Muscle layer of duodenum (tissue), 2 donors: ENCODE results near the gene CACNB4.

ENCODE experiments used
- H3K27ac ChIP-seq: one replicate; pipeline ENCODE4 v1.7.0; 2013; ENCODE audit warnings: mild to moderate bottlenecking, low read length
- H3K27me3 ChIP-seq: one replicate; pipeline ENCODE4 v1.7.0; 2013; ENCODE audit warnings: low read depth, mild to moderate bottlenecking, control low read depth, low read length
- H3K36me3 ChIP-seq, 2 donors: one replicate each; pipeline ENCODE4 v1.7.0; 2013; ENCODE audit warnings: low read length in 2 of 2, control low read depth in 1 of 2, mild to moderate bottlenecking in 1 of 2; ENCODE audit not compliant: insufficient read depth in 2 of 2, control insufficient read depth in 1 of 2
- H3K4me1 ChIP-seq, 2 donors: one replicate each; pipeline ENCODE4 v1.7.0; 2013; ENCODE audit warnings: low read length in 2 of 2, mild to moderate bottlenecking in 2 of 2, control low read depth in 1 of 2, moderate library complexity in 1 of 2; ENCODE audit not compliant: insufficient read depth in 2 of 2, control insufficient read depth in 1 of 2
- H3K4me3 ChIP-seq, 2 donors: one replicate each; pipeline ENCODE4 v1.7.0; 2013; ENCODE audit warnings: low read length in 2 of 2, low read depth in 1 of 2, mild to moderate bottlenecking in 1 of 2
- H3K9me3 ChIP-seq, 2 donors: one replicate each; pipeline ENCODE4 v1.7.0; 2013; ENCODE audit warnings: low read length in 2 of 2, control low read depth in 1 of 2, mild to moderate bottlenecking in 1 of 2; ENCODE audit not compliant: control insufficient read depth in 1 of 2
- donor health status: healthy.

Gene CACNB4

DNA sequence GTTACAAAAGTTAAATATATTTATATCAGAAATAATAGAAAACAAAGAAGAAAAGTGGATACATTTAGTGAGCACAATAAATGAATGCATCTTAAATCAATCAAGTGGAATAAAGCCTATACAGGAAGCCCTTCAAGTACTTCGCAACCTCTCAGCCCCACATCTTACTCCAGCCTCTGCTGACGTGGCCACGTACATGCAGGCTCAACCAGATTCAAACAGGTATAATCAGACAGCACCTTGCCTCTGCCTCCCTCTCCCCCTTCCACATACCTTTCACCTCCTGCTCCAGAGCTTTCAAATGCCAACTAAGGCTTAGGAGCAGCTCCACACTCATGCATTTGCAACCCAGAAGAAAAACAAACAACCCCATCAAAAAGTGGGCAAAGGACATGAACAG is 32.9 kb downstream of the CACNB4 start:
- Histone ChIP-seq H3K4me1 (no peaks in the 10 kb centered on the region), H3K4me3 (no peak overlapping the region), H3K36me3 (no peaks in the 10 kb centered on the region), H3K9me3 (no peaks in the 10 kb centered on the region), H3K27ac (no peak overlapping the region), H3K27me3 (no peaks in the 10 kb centered on the region)

DNA sequence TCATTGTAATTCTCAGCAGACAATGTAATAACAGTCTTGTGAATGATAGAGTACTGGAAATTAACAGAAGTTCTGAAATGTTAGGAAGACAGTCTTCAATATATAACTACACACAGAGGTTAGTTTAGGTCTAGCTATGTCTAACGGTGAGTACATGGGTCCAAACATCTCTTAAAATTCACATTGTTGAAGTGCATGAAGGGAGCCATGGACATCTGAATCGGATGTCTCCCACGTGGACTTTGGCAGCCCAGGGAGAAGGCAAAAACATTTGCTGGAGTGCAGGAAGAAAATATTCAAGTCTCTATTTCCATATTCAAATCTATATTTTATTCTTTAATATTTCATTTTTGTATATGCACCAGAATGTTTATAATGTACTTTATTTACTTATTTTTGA is 34.8 kb downstream of the CACNB4 start:
- Histone ChIP-seq H3K9me3 (no peaks in the 10 kb centered on the region), H3K4me3 (no peak overlapping the region), H3K4me1 (no peaks in the 10 kb centered on the region), H3K27ac (no peak overlapping the region), H3K36me3 (no peaks in the 10 kb centered on the region), H3K27me3 (no peaks in the 10 kb centered on the region)

DNA sequence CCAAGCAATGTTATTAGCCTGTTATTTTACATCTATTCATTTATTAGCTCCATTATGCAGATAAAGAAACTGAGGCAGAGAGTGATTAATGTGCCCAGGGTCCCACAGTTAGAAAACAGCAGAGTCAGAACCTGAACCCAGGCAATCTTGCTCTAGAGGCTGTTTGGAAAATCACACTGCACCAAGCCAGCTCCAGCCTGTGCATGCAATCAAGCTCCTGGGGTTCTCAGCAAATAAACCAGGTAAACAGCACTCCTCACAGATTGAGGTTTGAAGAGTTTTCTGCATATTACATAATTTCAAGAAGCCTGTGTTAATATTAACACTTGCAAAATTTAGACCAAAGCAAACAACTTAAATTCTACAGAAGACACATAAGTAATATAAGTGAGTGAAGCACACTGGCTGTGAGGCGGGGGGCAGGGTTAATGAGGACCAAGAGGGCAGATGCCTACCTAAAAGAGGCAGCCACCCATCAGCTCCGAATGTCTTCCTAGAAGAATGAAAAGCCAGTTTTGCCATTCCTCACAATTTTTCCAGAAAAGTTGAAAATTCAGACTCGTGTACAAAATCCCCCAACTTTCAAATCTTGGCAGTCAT is 35.4 kb downstream of the CACNB4 start:
- no peaks in the 10 kb centered on the region for H3K9me3 ChIP-seq
- no peak overlapping the region for H3K4me3 ChIP-seq
- peak overlapping the region; percentile 8 for H3K27ac ChIP-seq
- no peaks in the 10 kb centered on the region for H3K27me3 ChIP-seq
- H3K36me3 ChIP-seq = no peaks in the 10 kb centered on the region
- no peaks in the 10 kb centered on the region for H3K4me1 ChIP-seq

DNA sequence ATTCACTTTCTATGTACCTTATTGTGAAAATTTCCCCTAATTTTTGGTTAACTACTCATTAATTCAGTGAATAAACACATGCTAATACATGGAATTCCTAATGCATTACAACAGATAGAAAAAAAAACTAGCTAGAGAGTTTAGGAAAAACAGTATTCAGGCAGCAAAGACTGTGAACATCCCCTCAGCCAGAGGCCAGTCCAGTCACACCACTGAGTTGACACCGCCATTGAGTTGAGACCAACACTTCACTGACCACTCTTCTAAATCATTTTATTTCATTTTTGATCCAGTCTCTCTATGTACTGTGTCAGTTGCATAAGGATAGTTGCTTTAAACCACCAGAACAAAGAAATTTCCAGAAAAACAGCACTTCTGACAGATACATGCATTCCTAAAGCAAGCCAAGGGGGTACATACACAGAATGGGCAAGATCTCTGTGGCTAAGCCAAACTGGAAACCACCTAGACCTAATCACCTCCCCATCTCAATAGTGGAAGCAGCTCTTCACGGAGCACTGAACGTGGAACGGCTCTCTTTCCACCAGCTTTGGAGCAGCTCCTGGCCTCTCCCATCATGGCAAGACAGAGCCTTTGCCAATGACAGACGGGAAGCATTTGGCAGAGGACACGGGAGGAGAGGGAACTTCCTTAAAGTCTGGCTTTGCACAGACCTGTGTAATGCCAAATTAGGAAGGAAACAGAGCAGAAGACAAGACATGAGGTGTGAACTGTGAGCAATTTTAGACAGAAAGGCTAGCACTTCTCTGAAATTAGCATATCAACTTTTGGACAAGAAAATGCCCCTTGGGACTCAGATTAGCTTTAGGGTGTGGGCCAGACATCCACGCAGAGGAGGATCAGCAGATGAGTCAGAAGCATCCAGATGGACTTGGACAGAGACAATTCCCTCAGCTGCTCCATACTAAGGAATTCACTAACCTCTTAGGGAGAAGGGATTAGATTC is 36.4 kb downstream of the CACNB4 start:
- Histone ChIP-seq H3K27ac (peak overlapping the region; percentile 24), H3K36me3 (no peaks in the 10 kb centered on the region), H3K4me1 (no peaks in the 10 kb centered on the region), H3K27me3 (no peaks in the 10 kb centered on the region), H3K9me3 (no peaks in the 10 kb centered on the region), H3K4me3 (peak overlapping the region in 1 of 2 donors; percentile 9)

DNA sequence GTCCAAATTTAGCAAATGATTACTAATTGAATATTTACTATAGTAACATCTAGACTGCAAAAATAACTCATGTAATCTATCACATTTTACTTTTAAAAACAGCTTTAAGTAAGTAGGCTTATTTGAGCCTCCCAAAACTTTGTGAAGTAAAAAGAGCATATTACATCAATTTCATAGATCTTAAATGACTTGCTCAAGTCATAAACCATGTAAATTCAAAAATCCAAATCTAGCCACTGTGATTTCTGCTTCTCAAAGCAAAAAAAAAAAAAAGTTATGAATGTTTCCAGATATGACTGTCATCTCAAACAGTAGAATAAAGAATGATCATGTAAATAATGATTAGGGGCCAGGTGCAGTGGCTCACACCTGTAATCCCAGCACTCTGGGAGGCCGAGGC is 37.5 kb downstream of the CACNB4 start:
- H3K4me1 ChIP-seq = no peaks in the 10 kb centered on the region
- H3K27me3 ChIP-seq = no peaks in the 10 kb centered on the region
- H3K36me3 ChIP-seq = no peaks in the 10 kb centered on the region
- H3K4me3 ChIP-seq = no peak overlapping the region
- no peaks in the 10 kb centered on the region for H3K9me3 ChIP-seq
- H3K27ac ChIP-seq = no peak overlapping the region

DNA sequence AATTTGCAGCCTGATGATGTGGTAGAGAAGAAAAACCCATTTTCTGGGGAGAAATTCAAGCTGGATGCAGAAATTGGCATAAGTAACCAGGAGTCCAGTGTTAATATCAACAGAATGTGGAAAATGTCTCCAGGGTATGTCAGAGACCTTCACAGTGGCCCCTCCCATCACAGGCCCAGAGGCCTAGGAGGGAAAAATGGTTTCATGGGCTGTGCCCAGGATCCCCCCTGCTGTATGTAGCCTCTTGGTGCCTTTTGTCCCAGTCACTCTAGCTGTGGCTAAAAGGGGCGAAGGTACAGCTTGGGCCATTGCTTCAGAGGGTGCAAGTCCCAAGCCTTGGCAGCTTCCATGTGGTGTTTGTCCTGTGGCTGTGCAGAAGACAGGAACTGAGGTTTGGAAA is 40.2 kb downstream of the CACNB4 start:
- H3K36me3 ChIP-seq = no peaks in the 10 kb centered on the region
- no peaks in the 10 kb centered on the region for H3K27me3 ChIP-seq
- H3K4me3 ChIP-seq = no peak overlapping the region
- H3K9me3 ChIP-seq = no peaks in the 10 kb centered on the region
- H3K4me1 ChIP-seq = no peaks in the 10 kb centered on the region
- H3K27ac ChIP-seq = no peak overlapping the region

DNA sequence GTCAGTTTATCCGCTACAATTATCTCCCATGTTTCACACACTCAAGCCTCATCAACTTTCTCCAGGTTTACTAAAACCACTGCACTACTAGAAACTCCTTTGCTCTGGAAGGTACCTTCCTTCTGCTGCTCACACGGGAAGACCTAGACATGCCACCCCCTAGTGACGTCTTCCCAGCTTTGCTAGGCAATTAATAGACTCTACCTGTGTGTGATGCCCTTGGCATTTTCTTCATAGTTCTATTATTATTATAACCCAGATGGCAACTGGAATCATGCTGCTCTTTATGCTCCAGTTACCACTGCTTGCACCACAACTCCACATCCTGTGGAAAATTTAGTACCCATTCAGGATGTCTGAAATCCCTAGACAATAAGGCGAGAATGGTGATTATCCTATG is 42.4 kb downstream of the CACNB4 start:
- Histone ChIP-seq H3K27ac (no peak overlapping the region), H3K4me1 (no peaks in the 10 kb centered on the region), H3K9me3 (no peaks in the 10 kb centered on the region), H3K27me3 (no peaks in the 10 kb centered on the region), H3K4me3 (no peak overlapping the region), H3K36me3 (no peaks in the 10 kb centered on the region)

DNA sequence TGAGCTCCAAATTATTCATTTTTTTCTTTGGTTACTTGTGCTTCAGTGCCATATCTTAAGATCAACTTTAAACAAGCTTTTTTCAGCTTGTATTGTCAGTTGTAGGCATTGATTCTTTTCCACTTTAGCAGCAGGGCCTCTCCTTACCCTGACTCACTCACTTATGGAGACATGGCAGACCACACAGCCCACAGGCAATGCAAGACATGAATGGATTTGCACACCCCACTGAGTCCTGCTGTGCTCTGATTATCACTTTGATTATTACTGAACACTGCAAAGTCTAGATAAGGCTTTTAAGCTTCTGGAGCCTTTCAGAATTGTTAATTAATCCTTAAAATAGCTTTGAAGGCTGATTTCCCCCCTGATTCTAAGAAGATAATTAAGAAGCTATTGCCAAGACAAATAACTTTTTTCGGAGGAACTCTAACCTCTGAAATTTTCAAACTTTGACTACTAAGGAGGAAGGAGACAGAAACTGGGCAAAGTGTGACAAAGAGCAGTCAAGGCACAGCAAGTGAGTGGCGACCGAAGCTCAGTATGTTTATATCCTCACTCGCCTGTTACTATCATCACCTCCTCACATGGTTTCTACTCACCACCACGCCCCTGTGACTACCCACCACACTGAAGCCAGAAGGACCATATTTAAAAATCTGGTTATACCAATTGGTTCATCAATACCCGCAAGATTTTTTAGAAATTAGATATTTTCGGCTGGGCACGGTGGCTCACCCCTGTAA is 43.3 kb downstream of the CACNB4 start:
- no peak overlapping the region for H3K27ac ChIP-seq
- H3K4me1 ChIP-seq = no peaks in the 10 kb centered on the region
- H3K36me3 ChIP-seq = no peaks in the 10 kb centered on the region
- no peaks in the 10 kb centered on the region for H3K9me3 ChIP-seq
- no peak overlapping the region for H3K4me3 ChIP-seq
- H3K27me3 ChIP-seq = no peaks in the 10 kb centered on the region

DNA sequence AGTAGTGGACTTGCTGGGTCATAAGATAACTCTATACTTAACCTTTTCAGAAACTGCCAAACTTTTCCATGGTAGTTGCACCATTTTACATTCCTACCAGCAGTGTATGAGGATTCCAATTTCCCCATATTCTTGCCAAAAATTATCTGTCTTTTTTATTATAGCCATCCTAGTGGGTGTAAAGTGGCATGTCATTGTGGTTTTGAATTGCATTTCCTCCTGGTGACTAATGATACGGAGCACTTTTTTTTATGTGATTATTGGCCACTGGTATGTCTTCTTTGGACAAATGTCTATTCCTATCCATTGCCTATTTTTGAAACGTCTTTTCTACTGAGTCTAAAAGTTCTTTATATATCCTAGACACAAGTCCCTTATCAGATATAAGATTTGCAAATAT is 44.3 kb downstream of the CACNB4 start:
- no peak overlapping the region for H3K27ac ChIP-seq
- no peaks in the 10 kb centered on the region for H3K27me3 ChIP-seq
- H3K4me3 ChIP-seq = no peak overlapping the region
- H3K36me3 ChIP-seq = no peaks in the 10 kb centered on the region
- H3K9me3 ChIP-seq = no peaks in the 10 kb centered on the region
- no peaks in the 10 kb centered on the region for H3K4me1 ChIP-seq

DNA sequence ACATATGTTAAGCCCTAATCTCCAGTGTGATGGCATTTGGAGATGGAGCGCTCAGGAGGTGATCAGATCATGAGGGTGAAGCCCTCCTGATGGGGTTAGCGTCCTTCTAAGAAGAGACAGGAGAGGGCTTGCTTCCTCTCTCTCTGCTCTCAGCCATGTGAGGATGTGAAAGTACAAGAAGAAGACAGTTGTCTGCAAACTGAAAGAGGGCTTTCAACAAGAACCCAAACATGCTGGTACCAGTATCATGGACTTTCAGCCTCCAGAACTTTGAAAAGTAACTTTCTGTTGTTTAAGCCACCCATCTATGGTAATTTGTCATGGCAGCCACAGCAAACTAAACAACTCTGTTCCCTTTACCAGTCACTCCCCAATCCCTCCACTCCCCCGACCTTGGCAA is 47.4 kb downstream of the CACNB4 start:
- H3K9me3 ChIP-seq = no peaks in the 10 kb centered on the region
- H3K4me1 ChIP-seq = no peaks in the 10 kb centered on the region
- H3K27ac ChIP-seq = no peak overlapping the region
- H3K27me3 ChIP-seq = no peaks in the 10 kb centered on the region
- no peak overlapping the region for H3K4me3 ChIP-seq
- H3K36me3 ChIP-seq = no peaks in the 10 kb centered on the region

DNA sequence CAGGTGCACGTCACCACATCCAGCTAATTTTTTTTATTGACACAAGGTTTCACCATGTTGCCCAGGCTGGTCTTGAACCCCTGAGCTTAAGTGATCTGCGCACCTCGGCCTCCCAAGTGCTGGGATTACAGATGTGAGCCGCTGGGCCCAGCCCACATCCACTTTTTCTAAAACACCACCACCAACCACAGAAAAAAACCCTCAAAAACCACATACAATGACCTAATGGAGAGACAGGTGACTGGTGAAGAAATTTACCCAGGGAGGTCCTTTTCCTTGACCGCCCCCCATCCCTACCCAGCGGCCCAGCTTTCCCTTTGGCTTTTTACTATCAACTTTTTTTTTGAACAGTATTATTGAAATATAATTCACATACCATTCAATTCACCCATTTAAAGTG is 47.9 kb downstream of the CACNB4 start:
- Histone ChIP-seq H3K4me3 (no peak overlapping the region), H3K36me3 (no peaks in the 10 kb centered on the region), H3K9me3 (no peaks in the 10 kb centered on the region), H3K4me1 (no peaks in the 10 kb centered on the region), H3K27ac (no peak overlapping the region), H3K27me3 (no peaks in the 10 kb centered on the region)
